Activated CD4-positive, alpha-beta T cell treated with anti-CD3 and anti-CD28 coated beads for 1 hour (primary cell): Measurements from ENCODE around the gene DRC3.
A peak's percentile ranks its signal among the peaks of the same experiment; 100 is the strongest.
"Not testable (repeated sequence)": the region's sequence is repeated elsewhere in the genome, so short reads cannot be mapped to it uniquely, and the experiment has no call there.

ENCODE experiments used
- DNase-seq: peaks from one replicate; pipeline ENCODE4 v3.0.0-alpha.2; 2020

The DRC3 gene, protein sequence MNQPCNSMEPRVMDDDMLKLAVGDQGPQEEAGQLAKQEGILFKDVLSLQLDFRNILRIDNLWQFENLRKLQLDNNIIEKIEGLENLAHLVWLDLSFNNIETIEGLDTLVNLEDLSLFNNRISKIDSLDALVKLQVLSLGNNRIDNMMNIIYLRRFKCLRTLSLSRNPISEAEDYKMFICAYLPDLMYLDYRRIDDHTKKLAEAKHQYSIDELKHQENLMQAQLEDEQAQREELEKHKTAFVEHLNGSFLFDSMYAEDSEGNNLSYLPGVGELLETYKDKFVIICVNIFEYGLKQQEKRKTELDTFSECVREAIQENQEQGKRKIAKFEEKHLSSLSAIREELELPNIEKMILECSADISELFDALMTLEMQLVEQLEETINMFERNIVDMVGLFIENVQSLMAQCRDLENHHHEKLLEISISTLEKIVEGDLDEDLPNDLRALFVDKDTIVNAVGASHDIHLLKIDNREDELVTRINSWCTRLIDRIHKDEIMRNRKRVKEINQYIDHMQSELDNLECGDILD

DNA sequence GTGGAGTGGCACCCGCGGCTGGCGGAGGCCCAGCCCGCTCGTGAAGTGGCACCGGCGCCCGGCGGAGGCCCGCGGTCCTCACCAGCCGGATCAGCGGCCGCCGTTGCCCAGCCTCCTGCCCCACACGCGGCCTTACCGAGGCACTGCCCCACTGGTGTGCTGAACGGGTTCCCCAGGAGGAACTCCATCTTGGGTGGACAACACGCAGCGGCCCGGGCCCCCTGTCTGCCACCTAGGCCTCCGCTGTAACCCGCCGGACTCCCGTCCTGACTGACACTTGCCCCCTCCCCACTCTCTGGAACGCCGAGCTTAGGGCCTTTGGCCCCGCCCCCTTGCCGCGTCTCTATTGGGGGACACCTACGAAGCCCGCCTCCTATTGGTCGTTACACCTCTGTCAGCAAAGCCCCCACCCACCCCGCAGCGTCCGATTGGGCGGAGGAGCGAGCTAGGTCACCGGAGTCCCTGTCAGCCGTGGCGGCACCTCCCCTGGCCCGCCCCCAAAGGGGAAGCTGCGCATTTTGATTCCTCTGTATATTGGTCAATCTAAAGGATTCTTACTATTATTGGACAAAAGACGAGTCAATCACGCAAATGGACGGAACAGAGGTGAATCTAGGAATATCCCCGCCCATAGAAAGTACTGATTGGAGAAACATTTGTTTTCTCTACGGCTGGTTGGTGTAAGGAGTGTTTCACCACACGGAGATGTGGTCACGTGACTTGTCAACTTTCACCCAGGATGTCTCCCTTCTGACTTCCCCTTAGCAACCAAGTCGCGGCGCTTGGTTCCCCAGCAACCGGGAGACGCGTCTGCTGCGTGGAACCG, at the start of gene DRC3, which contains the start of gene TOM1L2:
TSS of gene DRC3 (plus strand) at position 737 of the 826 bp plus-strand sequence. CDS start 4,737 bp downstream, outside the sequence.
TSS of gene TOM1L2 (minus strand) at position 275 of the 826 bp plus-strand sequence. CDS start at position 188, 87 bp downstream.
- peak; percentile 100 for DNase-seq

DNA sequence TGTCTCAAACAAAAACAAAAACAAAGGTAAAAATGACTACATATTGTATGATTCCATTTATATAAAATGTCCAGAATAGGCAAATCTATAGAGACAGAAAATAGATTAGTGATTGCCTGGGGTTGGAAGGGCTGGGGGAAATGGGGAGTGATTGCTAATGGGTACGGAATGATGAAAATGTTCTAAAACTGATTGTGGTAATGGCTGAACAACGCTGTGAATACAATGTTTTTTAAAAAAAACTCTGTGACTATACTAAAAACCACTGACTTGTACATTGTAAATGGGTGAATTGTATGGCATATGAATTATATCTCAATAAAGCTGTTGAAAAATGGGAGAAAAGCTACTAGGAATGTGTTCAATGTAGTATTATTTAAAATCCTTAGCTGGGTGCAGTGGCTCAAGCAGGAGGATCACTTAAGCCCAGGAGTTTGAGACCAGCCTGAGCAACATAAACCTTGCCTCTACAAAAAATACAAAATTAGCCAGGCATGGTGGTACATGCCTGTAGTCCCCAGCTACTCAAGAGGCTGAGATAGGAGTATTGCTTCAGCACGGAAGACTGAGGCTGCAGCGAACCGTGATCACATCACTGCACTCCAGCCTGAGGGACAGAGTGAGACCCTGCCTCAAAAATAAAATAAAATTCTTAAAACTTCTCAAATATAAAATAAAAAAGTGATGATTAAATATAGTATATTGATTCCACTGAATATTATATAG, 48.4 kb upstream of the DRC3 start:
- DNase-seq: no peak

DNA sequence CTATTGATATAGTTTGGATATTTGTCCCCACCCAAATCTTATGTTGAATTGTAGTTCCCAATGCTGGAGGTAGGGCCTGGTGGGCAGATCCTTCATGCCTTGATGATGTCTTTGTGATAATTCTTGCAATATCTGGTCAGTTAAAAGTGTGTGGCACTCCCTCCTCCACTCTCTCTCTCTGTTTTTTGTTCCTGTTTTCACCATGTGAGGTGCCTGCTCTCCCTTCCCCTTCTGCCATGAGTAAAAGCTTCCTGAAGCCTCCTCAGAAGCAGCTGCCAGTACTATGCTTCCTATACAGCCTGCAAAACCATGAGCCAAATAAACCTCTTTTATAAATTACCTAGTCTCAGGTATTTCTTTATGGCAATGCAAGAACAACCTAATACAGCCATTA, 47.8 kb upstream of the DRC3 start:
- DNase-seq: no peak

DNA sequence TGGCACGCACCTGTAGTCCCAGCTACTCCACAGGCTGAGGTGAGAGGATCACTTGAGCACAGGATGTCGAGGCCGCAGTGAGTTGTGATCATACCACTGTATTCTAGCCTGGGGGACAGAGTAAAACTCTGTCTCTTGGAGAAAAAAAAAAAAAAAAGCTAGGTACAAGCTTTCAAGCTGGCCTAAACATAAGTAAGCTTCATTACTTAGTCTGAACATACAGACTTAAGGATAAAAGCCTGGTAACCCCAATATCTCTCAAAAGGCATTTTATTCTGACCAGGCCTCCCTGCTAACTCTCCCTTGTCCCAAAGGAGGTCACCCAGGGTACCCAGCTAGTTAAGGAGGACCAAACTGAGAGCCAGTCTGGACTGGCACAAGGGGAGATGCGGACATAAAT, 46.6 kb upstream of the DRC3 start:
- DNase-seq: no peak

DNA sequence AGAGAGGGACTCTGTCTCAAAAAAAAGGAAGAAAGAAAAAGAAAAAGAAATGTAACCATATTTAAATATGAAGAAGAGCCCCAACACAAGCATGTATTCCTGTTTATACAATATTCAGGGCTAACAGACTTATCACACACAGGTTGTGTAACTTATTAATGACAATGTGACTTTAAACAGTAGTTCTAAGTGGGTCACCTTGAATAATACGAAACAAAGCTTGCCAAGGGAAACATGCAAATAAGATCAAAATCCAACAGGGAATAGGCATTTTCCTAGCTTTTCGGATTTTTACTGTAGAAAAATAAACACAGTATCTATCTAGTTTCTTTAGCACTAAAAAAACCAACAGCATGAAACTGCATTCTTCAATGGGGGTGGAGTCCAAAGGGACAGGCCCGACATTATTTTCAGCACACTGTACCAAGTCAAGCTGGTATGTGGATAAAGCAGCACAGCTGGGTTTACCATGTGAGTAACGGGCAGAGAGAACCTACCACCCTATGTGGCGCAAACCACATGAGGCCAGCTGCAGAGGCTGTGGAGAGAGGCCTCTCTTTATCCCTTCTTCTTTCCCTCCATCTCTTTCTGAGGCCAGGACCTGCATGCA, 45.7 kb upstream of the DRC3 start:
- no peak for DNase-seq

DNA sequence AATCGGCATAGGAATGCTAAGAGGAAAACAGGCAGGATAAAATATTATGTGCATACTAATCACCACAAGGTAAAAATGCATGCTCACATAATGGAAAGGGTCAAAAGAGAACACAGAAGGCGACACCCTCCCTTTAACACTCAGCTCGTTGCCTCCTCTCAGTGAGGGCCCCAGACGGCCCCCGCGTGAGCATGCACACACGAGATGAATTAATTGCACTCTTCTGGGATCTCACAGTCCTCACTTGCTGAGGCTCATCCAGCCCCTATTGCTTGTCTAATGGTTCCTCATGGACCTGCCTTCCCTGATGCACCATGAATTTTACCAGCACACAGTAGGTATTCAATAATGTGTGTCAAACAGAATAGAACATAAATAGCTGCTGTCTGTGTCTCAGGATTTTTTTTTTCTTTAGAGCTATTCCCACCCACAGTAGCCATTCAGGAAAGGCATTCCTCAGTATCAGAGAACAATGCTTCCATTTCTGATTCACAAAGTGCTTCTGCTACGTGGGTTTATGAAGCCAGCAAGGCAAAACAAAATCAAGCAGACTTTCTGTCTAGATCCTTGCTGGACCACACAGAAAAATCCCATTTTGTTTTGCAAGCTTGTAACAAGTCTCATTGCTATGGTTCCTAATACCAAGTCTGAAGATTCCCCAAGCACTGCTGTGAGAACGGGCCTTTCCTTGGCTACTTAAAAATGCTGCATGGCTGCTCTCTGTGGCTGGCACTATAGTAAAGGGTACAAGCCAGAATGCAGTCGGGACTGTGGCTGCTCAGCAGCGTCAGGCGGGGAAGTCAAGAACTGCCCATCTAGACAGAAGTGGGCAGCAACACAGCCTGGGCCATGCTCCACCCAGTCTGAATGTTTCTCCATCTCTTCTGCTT, 44.0 kb upstream of the DRC3 start:
- no peak for DNase-seq

DNA sequence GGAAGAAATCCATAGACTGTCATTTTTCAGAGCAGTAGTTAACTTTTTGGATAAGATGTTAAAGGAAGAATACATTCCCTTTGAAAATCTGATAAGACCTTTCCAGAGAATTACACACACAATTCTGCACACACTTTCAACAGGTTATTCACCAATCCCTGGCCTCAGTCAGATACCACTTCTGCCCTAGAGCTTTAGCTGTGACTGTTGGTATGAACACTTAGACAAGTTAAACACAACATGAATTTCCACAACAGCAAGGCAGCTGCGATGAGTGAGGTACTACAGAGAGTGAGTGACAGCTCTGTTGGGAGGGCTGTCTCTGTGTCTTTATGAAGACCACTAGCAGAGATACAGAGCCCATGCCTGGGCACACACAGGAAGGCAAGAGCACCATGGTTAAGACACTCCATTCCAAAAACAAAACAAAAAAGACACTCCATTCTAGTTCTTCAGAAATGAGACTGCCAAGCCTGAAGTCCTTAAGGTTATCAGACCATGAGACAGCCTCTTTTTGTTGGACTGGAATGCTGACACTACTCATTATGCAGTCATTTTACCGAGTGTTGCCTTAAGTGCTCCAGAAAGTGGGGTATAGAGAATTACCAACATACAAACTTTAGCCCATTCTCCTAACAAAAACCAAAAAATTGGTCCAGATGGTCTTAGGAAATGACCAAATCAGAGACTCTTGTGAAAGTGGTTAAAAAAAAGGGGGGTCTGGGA, 42.8 kb upstream of the DRC3 start:
- DNase-seq: no peak

DNA sequence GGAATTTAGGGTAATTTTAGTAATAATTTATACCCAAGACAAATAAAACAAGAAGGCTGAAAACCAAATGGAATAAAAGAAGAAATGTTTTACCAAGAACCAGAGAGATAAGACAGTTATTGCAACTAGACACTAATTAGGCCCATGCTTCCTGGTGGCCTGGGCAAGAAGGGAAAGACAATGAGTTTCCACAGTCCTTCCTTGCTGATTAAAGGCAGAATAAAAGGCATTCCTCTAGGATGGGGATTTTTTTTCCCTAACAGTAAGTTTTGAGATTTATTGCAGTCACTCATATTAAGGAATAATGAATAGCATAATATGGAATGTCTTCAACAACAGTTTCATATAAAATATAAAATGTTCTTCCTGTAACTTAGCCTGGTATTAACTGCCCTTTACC, 42.0 kb upstream of the DRC3 start:
- no peak for DNase-seq

DNA sequence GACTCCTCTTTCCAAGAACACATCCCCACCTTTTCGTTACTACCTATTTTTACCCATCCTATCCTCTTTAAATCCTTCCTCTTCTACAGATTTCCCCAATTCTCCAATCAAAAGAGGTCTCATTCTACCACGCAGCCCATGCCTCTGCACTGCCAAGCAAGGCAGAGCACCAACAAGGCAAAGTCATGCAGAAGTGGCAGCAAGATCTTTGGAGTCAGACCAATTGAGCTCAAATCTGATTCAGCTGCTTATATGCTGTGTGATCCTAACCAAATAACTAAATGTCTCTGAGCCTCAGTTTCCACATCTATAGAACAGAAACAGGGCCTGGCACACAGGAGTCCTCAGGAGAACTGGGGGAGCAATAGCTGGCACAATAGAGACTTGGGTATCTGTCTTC, 41.5 kb upstream of the DRC3 start:
- no peak for DNase-seq

DNA sequence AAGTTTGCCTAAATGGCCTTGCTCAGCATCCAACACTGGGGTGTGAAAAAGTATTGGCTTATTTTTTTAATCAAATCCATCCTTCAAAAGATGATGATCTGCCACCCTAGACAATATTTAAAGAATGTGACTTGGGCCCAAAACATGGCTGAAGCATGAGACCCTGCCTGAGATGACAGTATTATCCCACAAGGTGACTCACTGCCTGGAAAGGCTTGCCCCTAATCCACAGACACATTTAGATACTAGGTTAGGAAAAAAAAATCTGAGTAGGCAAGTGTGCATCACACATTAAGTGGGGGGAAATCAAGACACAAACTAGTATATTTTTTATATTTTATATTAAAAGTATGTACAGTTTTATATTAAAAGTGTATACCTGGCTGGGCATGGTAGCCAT, 38.9 kb upstream of the DRC3 start:
- no peak for DNase-seq

DNA sequence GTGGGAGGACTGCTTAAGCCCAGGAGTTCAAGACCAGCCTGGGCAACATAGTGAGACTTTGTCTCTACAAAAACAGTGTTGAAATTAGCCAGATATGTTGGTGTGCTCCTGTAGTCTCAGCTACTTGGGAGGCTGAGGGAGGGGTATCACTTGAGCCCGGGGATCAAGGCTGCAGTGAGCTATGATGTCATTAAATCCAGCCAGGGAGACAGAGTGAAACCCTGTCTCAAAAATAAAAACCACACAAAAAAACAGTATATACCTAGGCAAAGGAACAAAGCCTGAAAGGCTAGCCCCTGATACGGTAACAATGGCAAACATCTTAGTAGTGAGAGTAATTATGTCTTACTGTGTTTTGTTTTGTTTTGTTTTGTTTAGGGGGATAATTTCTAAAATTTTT, 38.4 kb upstream of the DRC3 start:
- no peak for DNase-seq

DNA sequence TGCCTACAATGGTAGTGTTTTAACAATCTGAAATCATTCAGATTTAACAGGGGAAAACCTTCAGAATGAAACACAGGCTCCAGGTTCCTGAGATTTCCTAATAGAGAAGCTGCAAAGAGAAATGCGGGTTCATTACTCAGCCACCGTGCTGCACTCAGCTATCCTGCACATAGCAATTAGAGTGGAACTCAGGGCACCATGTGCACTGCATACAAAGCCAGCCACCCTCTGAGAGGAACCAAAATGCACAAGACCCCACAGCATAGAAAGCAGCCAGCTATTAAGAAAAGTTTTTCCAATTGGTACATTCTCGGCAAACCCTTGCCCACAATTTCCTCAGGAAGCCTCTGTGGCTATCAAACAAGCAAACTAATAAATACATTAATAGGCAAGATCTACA, 37.9 kb upstream of the DRC3 start:
- DNase-seq: no peak

DNA sequence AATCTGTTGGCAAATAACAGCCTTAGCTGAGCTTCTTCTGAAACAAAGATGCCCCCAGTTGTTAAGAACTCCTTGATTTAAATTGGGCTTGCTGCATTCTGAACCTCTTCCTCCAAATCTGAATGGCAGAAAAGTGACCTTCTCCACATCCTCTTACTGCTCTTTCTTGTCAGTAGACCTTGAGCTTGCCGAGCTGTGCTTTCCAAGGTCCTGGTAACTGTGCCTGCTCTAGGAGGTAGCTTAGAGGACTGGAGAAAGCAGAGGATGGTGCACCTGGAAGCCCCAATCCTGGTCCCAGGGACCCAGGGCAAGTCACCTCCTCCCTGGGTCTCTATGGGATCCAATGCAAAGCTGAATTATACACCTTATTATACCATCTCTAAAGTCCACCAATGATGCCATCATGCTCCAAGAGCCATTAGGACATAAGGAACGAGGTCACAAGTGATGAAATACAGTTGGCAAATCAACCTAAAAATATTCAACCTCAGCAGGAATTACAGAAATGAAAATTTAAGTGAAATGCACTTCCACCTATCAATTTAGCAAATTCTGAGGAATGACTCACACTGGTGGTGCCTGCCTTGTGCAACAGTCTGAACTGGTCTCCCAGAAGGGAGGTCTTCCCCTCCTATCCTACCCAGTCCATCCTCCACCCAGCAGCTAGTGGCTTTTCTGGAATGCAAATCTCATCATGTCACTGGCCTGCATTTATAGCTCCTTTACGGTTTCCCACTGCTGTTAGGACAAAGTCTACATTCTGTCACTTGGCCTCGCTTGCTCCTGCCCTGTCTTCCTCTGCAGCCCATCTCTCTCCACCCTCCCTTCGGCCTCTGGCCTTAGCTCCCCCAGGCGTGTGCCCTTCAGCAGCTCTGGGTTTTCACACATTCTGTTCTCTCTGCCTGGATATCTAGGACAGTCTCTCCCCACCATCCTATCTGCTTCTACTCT, 37.1 kb upstream of the DRC3 start:
- DNase-seq: no peak

DNA sequence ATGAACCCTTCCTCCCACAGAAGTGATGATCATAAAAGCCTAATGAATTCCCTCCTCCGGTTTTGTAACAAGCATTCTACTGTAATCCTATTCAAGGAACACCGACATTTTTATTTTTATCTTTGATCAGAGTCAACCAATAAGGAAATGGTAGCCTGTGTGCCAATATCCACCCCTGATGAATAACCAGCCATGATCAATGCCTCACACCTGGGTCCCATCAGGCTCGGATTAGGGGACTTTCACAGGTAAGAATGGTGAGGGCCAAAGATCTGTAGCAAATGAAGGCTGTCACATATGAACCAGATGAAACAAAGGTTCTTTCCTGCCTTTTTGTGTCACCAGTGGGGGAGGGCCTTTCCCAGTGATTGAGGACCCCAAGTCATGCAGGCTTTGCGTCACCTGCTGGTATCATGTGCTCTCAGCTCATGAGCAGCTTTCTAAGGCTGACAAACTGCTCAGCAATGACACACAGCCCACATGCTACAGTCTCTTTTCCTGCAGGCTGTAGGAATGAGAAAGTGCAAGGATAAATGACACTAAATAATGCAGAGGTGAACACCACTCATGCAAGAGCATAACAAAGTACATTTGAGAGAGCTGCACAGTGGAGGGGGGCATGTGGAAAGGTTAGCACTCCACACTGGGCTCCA, 35.3 kb upstream of the DRC3 start:
- DNase-seq: no peak

DNA sequence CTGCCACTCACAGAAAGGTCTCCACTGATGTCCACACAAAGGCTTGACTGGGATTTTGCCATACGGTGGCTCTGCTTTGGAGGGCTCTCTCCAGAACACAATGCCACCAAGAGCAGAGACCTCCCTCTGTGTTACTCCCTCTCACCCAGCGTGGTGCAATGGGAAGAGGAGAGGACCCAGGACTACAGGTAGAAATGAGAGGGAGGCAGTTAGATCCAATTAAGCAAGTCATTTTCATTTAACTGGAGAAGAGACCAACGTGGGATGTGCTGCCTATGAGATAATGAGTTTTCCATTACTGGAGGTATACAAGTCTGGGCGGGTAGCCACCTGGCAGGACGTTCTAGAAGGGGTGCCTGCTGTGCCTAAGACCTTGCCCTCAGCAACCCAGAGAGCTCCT, 34.7 kb upstream of the DRC3 start:
- DNase-seq: no peak

DNA sequence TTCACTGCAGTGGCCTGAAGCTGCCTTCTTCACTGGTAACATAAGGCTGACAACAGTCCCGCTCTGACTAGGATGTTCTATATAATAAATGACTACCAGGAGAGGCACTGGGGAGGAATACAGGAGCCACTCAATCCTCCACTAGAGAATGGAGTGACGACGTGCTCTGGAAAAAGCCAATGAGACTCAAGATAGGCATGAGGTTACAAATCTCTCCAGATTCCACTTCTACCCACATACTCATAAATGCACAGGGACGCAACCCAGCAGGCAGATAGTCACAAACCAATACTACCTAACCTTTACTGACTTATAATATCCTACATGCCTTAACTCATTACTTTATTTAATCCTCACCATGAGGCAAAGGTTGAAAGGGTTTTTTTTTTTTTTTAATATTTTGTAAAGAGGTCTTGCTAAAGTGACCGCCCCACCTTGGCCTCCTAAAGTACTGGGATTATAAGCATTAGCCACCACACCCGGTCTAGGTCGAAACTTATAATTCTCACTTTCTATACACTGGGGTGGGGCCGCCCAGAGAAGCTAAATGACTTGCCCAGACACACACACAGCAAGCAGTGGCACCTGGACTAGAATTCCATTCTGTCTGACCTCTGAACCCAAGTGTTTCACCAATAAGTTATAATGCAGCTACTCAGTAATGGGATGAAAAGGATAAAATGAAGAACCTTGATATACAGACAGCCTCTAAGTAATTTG, 34.1 kb upstream of the DRC3 start:
- no peak for DNase-seq

DNA sequence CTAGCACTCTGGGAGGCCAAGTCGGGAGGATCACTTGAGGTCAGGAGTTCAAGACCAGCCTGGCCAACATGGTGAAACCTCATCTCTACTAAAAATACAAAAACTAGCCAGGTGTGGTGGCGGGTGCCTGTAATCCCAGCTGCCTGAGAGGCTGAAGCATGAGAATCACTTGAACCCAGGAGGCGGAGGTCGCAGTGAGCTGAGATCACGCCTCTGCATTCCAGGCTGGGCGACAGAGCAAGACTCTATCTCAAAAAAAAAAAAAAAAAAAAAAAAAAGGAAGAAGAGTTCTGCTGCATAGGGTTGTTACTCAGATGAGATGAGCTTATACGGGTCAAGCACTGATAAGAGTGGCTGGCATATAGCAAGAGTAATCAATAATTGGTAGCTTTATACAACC, 32.7 kb upstream of the DRC3 start:
- not testable (repeated sequence) for DNase-seq

DNA sequence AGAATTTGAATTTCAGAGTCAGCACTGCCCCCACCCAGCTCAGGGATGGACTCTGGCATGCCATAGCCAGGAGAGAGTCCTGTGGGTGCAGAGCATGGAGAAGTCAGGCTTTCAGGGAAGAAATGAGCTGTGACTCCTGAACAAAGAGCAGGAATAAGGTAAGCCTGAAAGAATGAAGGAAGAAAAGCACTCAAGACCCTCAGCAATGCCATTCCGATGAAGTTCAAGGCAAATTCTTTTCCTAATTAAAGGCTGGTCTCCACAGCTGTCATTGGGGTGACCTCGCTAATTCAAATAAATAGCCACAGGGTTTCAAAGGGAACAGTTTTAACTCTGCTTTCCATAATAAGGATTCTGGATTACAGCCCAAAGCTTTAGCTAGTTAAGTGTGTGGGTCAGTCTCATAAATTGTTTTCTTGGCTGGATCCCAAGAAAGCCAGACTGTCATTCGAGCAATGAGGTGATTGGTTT, 32.2 kb upstream of the DRC3 start:
- no peak for DNase-seq
